OCI-LY7 (cell line): Measurements from ENCODE around the gene STAT2.

Experiments used
- EZH2phosphoT487 ChIP-seq: fragments of 200-600 bp; sonication (generic); IDR thresholded peaks from 2 replicates; pipeline ENCODE4 v1.6.1; 2018; ENCODE audit warnings: low read depth, borderline replicate concordance, mild to moderate bottlenecking, mixed run types, antibody characterized with exemption, low read length, moderate library complexity, mixed read lengths
- TF ChIP-seq, protein P1 (sequence below): fragments of 200-600 bp; sonication (generic); conservative IDR thresholded peaks from 2 replicates; pipeline ENCODE4 v1.5.1; 2014; ENCODE audit warnings: mild to moderate bottlenecking, antibody characterized with exemption, low read length, moderate library complexity, mixed read lengths

- TF ChIP-seq, protein P1, sequence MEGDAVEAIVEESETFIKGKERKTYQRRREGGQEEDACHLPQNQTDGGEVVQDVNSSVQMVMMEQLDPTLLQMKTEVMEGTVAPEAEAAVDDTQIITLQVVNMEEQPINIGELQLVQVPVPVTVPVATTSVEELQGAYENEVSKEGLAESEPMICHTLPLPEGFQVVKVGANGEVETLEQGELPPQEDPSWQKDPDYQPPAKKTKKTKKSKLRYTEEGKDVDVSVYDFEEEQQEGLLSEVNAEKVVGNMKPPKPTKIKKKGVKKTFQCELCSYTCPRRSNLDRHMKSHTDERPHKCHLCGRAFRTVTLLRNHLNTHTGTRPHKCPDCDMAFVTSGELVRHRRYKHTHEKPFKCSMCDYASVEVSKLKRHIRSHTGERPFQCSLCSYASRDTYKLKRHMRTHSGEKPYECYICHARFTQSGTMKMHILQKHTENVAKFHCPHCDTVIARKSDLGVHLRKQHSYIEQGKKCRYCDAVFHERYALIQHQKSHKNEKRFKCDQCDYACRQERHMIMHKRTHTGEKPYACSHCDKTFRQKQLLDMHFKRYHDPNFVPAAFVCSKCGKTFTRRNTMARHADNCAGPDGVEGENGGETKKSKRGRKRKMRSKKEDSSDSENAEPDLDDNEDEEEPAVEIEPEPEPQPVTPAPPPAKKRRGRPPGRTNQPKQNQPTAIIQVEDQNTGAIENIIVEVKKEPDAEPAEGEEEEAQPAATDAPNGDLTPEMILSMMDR = no peak
- TF ChIP-seq EZH2phosphoT487 = no peak
These were observed 33.8 kb downstream of the STAT2 start for GRCh38 chr12:56326126-56326525.
